AG10803 (cell line): ENCODE measurements around the gene TCF7.

Experiments used
- DNase-seq: peaks from one replicate; pipeline ENCODE4 v3.0.0; 2010; ENCODE audit warnings: low read depth
- H3K4me3 ChIP-seq: 2 replicates; pipeline ENCODE4 v1.5.1; 2011; ENCODE audit warnings: mild to moderate bottlenecking, low read length, control low read depth
- CTCF ChIP-seq: conservative IDR thresholded peaks from 2 replicates; pipeline ENCODE4 v1.5.1; 2011; ENCODE audit warnings: mild to moderate bottlenecking, low read length, control low read depth, inconsistent platforms

Gene TCF7

DNA sequence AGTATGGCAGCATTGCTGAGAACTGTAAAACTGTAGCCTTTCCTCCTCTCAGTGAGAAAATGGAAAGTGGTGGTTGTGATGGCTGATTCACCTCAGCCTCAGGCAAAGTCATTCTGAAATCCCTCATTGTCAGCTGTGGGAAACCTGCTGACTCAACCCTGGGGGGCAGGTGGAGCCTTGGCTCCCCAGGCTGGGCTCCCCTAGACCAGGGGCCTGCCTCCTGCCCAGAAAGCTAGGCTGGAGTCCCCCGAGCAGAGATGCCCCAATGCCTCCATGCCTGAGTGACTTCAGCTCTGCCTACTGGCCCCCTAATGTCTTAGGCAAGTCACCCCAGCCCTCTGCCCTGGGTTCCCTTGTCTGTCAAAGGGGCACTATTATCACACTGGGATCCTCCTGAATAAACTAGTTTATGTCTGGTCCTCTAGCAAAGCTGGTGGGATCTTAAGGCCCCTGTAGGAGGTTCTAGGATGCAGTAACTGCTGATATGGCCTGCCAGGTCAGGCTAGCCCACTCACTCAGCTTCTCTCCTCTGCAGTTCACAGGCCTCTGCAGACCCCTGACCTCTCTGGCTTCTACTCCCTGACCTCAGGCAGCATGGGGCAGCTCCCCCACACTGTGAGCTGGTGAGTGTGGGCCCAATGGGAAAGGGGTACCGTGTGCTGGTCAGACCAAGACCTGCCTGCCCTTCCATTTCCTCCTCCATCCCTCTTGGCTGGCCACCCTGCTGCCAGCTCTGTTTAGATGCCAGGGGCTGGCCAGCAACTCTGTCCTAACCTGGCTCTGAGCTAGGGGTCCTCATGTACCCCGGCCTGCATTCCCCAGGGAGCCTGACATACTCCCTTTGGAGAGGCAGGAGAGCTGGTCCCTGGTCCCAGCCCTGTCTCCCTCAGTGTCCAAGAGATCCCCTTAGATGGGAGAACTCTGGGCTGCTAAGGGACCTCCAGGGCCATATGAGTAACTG, 24.2 kb downstream of the TCF7 start:
- TF ChIP-seq CTCF: no peak
- DNase-seq: peak; percentile 36
- no peak overlapping the region for H3K4me3 ChIP-seq

GRCh38 chr5:134139377-134139851, 24.9 kb downstream of the TCF7 start:
- no peak for TF ChIP-seq CTCF
- no peak overlapping the region for H3K4me3 ChIP-seq
- no peak for DNase-seq

- TF ChIP-seq CTCF: no peak
- DNase-seq: no peak
- H3K4me3 ChIP-seq: no peak overlapping the region
Observed at GRCh38 chr5:134139891-134140469, 25.5 kb downstream of the TCF7 start.

GRCh38 chr5:134140530-134141201, 26.2 kb downstream of the TCF7 start:
- TF ChIP-seq CTCF: peak; percentile 84
- DNase-seq: peak; percentile 69
- no peak overlapping the region for H3K4me3 ChIP-seq

- DNase-seq: no peak
- no peak overlapping the region for H3K4me3 ChIP-seq
- TF ChIP-seq CTCF: peak; percentile 36
Observed at GRCh38 chr5:134141331-134142050, 27.0 kb downstream of the TCF7 start.

DNA sequence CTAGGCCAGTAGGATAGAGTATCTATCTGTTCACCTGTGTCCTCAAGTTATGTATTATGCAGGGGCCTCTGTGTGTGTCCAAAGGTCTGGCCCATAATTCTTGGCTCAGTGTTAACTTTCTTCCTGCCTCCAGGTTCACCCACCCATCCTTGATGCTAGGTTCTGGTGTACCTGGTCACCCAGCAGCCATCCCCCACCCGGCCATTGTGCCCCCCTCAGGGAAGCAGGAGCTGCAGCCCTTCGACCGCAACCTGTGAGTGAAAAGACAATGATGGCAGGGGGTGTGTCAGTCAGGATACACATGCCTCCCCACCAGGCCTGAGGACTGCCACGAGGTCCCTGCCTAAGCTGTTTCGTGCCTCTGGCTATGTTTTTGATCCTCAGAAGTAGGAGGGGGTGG, 27.6 kb downstream of the TCF7 start:
- no peak for DNase-seq

More for the DNA sequence above, 27.6 kb downstream of the TCF7 start:
- TF ChIP-seq CTCF: no peak
- no peak overlapping the region for H3K4me3 ChIP-seq
